Pancreas (tissue), 10 donors: ENCODE measurements around the gene ANKRD17. TPM values are rescaled to one million over a fixed set of nuclear protein-coding genes. Genes with fewer than 3 reads are reported as not detected.

Experiments used
- ATAC-seq, 4 donors: fragments of 200-7000 bp; cut with Tn5 transposase; one replicate each; pipeline versions ENCODE4 v1.8.0 to v1.9.1; 2020; ENCODE audit warnings: mild to moderate bottlenecking in 4 of 4, moderate library complexity in 4 of 4
- DNase-seq, 6 donors: peaks; one replicate each; pipeline ENCODE4 v3.0.0-alpha.2; 2020
- FAIRE-seq: peaks from 2 replicates; lab custom pipeline; 2012; peaks lifted over from hg19 to GRCh38; lab: Jason Lieb, UNC
- H3K27ac ChIP-seq, 4 donors: fragments of 200-600 bp; sonication (generic); 1 replicate in 3 of 4; 2 replicates in 1 of 4; pipeline versions ENCODE4 v1.5.0 to v1.8.0; 2020
- H3K27me3 ChIP-seq, 4 donors: fragments of 200-600 bp; one replicate each; pipeline ENCODE4 v1.8.0; 2021
- H3K36me3 ChIP-seq, 3 donors: fragments of 200-600 bp; sonication (generic) in 1 of 3; one replicate each; pipeline versions ENCODE4 v1.5.0 to v1.8.0; 2020 to 2021
- H3K4me1 ChIP-seq, 3 donors: fragments of 200-600 bp; one replicate each; pipeline ENCODE4 v1.8.0; 2021
- H3K4me3 ChIP-seq, 4 donors: fragments of 200-600 bp; sonication (generic) in 2 of 4; one replicate each; pipeline versions ENCODE4 v1.5.0 to v1.8.0; 2020 to 2021
- H3K9me3 ChIP-seq, 4 donors: fragments of 200-600 bp; one replicate each; pipeline ENCODE4 v1.8.0; 2021
- WGBS, 2 donors: extraction: QIAGEN DNeasy Blood & Tissue Kit; methylation state at CpG; one replicate each; pipeline ENCODE4 v1.1.7; 2013; 5-methylcytosine and 5-hydroxymethylcytosine counted together
- intact Hi-C, 3 donors: fragments of 100-400 bp; cut with DNase I; formaldehyde crosslinking; loops; one replicate each; pipeline versions ENCODE4 v1.11.1 to v1.14.2; 2022
- polyA plus RNA-seq, 2 donors: library from polyadenylated mRNA; stranded (reverse); fragments of 200-250 nt; gene quantifications; one replicate each; pipeline ENCODE4 v1.2.3, GENCODE V29; 2013
- total RNA-seq, 6 donors: library from RNA; stranded (reverse); fragmentation: NEBNext Ultra II Directional in 4 of 6; extraction: Animal tissue kit (Norgen Biotek cat#: 25700) in 4 of 6; gene quantifications; one replicate each; pipeline versions ENCODE4 v1.2.1 to v1.2.4, GENCODE V29; 2021 to 2023
- TF ChIP-seq, protein P1 (sequence below), 4 donors: fragments of 200-600 bp; sonication (generic) in 3 of 4; IDR thresholded peaks; one replicate each; pipeline versions ENCODE4 v1.5.0 to v1.8.0; 2021; ENCODE audit warnings: antibody characterized with exemption in 4 of 4
- donor health status: healthy with polysubstance abuse.
- donor health status: DM: no; HTN: no; CAD: no; lungs with moderate emphysema.
- donor health status: DM: no; HTN: no; CAD: no.
- donor health status: control.
- donor health status: control.
- donor health status: Bipolar disorder and iron deficiency.
- donor health status: DM: yes; HTN: yes; CAD: no.
- donor health status: DM: no; HTN: no; CAD: no.
- donor health status: DM: no; HTN: no; CAD: no.
- donor health status: DM: yes; HTN: yes; CAD: no.

The ANKRD17 gene
- total and polyA plus RNA-seq, 8 donors, result 7.7 to 45.8 (median 31.0) TPM

DNA sequence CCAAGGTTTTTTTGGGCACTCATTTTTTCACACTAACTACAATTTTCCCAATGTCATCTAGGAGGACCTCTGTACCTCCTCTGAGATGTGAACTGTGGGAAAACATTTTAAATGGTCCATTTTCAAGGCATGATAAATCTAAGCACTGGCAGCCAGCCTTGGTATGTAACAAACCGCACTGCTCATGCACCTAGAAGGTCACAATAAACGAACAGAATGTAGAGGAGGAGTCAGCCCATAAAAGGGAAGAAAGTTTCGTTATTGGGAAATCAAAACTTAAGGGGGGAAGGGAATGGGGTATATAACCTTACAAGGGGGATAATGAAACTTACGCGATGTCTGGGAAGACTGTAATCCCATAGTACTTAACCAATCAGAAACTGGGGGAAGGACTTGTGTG is 205.5 kb downstream of the ANKRD17 start:
- FAIRE-seq (no peak), DNase-seq (no peak), ATAC-seq (no peak)
- no peak overlapping the region for H3K4me3 ChIP-seq
- H3K9me3 ChIP-seq, result no peaks in the 10 kb centered on the region
- no peak overlapping the region for H3K27ac ChIP-seq
- H3K27me3 ChIP-seq, result no peaks in the 10 kb centered on the region
- TF ChIP-seq, protein P1, sequence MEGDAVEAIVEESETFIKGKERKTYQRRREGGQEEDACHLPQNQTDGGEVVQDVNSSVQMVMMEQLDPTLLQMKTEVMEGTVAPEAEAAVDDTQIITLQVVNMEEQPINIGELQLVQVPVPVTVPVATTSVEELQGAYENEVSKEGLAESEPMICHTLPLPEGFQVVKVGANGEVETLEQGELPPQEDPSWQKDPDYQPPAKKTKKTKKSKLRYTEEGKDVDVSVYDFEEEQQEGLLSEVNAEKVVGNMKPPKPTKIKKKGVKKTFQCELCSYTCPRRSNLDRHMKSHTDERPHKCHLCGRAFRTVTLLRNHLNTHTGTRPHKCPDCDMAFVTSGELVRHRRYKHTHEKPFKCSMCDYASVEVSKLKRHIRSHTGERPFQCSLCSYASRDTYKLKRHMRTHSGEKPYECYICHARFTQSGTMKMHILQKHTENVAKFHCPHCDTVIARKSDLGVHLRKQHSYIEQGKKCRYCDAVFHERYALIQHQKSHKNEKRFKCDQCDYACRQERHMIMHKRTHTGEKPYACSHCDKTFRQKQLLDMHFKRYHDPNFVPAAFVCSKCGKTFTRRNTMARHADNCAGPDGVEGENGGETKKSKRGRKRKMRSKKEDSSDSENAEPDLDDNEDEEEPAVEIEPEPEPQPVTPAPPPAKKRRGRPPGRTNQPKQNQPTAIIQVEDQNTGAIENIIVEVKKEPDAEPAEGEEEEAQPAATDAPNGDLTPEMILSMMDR (IDR thresholded peaks at IDR 0.05), result no peak
- intact Hi-C loops, result no loop called here
- WGBS, 2 donors, result 80 to 86% methylated on average over 5 of the region's 5 CpGs
- peaks cover 0 to 23% (median 15%) of the 10 kb centered on the region in 3 donors for H3K36me3 ChIP-seq
- H3K4me1 ChIP-seq, result no peaks in the 10 kb centered on the region

DNA sequence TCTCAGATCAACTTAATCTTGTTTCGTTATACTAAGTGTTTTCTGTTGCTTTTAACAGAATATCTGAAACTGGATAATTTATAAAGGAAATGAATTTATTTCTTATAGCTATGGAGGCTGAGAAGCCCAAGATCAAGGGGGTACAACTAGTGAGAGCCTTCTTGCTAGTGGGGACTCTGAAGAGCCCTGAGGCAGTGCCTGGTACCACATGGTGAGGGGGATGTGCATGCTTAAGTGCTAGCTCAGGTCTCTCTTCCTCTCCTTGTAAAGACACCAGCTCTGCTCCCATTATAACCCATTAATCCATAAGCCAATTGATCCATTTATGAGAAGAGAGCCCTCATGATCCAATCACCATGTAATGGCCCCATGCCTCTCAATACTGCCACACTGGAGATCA is 207.0 kb downstream of the ANKRD17 start:
- H3K4me1 ChIP-seq, result no peaks in the 10 kb centered on the region
- H3K27me3 ChIP-seq, result no peaks in the 10 kb centered on the region
- no peak for FAIRE-seq
- no peak overlapping the region for H3K27ac ChIP-seq
- TF ChIP-seq, protein P1 (IDR thresholded peaks at IDR 0.05), result no peak
- intact Hi-C loops, result no loop called here
- no peak for DNase-seq
- H3K9me3 ChIP-seq, result no peaks in the 10 kb centered on the region
- WGBS, 2 donors, result 99 to 100% methylated on average over 1 of the region's 1 CpG
- H3K4me3 ChIP-seq, result no peak overlapping the region
- ATAC-seq, result no peak
- peaks cover 0 to 11% (median 1%) of the 10 kb centered on the region in 3 donors for H3K36me3 ChIP-seq

DNA sequence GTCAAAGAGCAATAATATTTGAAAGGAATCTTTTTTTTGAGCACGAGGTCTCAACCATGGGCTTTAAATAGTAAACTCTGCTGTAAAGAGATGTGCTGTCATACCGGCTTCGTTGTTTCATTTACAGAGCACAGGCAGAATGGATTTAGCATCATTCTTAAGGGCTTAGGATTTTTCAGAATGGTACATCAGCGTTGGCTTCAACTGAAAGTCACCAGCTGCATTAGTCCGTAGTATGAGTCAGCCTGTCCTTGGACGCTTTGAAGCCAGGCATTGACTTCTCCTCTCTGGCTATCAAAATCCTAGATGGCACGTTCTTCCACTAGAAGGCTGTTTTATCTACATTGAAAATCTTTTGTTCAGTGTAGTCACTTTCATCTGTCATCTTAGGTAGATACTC is 212.7 kb downstream of the ANKRD17 start:
- TF ChIP-seq, protein P1 (IDR thresholded peaks at IDR 0.05), result no peak
- Histone ChIP-seq H3K27ac (no peak overlapping the region), H3K4me1 (no peaks in the 10 kb centered on the region), H3K36me3 (no peaks in the 10 kb centered on the region), H3K9me3 (no peaks in the 10 kb centered on the region), H3K27me3 (no peaks in the 10 kb centered on the region), H3K4me3 (no peak overlapping the region)
- 80 to 92% methylated on average over 7 of the region's 7 CpGs for WGBS, 2 donors
- intact Hi-C loops, result no loop called here
- FAIRE-seq (no peak), DNase-seq (no peak), ATAC-seq (no peak)

DNA sequence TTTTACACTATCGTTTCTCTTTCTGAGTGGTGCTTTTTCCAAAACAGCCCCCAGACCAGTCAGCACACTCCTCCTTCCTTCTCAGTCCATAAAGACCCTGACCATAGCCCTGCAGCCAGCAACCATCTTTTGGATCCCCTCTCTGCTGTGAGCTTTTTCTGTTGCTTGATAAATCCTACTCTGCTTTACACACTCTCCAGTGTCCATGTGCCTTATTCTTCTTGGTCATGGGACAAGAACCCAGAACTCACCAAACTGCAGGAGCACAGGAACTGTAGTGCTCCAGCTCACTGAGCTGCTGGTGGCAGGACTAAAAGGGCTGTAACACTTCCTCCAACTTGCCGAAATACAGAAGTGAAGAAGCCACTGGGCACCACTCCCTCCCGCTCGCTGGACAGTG is 221.5 kb downstream of the ANKRD17 start:
- Histone ChIP-seq H3K27me3 (no peaks in the 10 kb centered on the region), H3K36me3 (no peaks in the 10 kb centered on the region), H3K9me3 (no peaks in the 10 kb centered on the region), H3K4me3 (no peak overlapping the region), H3K4me1 (no peaks in the 10 kb centered on the region), H3K27ac (no peak overlapping the region)
- 88 to 95% methylated on average over 4 of the region's 4 CpGs for WGBS, 2 donors
- DNase-seq (no peak), ATAC-seq (no peak), FAIRE-seq (no peak)
- TF ChIP-seq, protein P1 (IDR thresholded peaks at IDR 0.05), result no peak
- intact Hi-C loops, result no loop called here

DNA sequence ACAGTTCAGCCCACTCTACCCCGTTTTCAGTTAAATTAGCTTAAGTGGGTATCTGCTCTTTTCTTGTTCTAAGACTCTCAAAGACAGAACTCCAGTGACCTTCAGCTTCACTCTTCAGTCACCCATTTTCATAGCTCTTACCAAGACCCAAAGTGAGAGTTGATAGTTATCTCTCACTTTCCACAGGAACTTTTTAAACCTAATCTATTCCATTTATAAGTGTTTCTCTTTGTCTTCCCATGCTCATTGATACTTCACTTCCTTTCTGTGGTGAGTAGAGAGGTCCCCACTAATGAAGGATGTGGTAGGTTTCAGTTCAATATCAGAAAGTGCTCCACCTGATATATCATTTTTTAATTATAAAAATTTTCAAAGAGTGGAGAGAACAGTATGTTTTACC is 222.5 kb downstream of the ANKRD17 start:
- FAIRE-seq, result no peak
- Histone ChIP-seq H3K9me3 (no peaks in the 10 kb centered on the region), H3K4me1 (no peaks in the 10 kb centered on the region), H3K27me3 (no peaks in the 10 kb centered on the region), H3K27ac (no peak overlapping the region), H3K36me3 (no peaks in the 10 kb centered on the region), H3K4me3 (no peak overlapping the region)
- intact Hi-C loops, result no loop called here
- no peak for DNase-seq
- TF ChIP-seq, protein P1 (IDR thresholded peaks at IDR 0.05), result no peak
- ATAC-seq, result no peak
- WGBS, 2 donors, result 72 to 79% methylated on average over 1 of the region's 1 CpG
